ENCODE measurements around the gene PNKD.

PNKD gene

DNA sequence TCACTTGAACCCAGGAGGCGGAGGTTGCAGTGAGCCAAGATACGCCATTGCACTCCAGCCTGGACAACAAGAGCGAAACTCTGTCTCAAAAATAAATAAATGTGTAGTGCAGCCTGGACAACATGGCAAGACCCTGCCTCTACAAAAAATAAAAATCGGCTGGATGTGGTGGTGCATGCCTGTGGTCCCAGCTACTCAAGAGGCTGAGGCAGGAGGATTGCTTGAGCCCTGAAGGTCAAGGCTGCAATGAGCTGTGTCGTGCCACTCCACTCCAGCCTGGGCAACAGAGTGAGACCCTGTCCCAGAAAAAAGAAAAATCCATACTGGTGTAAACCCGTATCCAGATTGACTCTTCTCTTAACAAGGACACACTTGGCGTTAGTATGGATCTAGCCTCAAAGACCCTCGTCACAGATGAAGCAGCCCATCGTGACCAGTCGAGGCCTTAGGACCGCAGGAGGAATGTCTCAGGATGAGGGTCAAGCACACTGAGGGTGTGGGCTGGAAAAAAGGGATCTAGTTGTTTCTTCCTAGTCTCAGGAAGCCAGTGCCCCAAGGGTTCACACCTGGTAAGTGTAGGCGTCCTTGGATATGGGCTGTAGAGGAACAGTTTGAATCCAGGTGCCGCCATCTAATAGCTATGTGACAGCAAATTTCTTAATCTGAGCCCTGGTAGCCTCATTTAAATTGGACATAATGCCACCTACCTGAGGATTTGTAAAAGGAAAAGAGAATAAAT, 13.5 kb upstream of the PNKD start:
- Histone ChIP-seq H3K36me3 (ENCODE audit: control insufficient read depth, insufficient read depth, low read length) (peaks cover 27% of the 10 kb centered on the region), H3K27me3 (replicated peaks; ENCODE audit: control insufficient read depth, insufficient read depth, low read length) (no peaks in the 10 kb centered on the region), H3K4me3 (replicated peaks; ENCODE audit: low read depth, low read length) (no peak overlapping the region)
- no peak for DNase-seq (ENCODE audit: extremely low read depth, insufficient read length)
- TF ChIP-seq, protein P1, sequence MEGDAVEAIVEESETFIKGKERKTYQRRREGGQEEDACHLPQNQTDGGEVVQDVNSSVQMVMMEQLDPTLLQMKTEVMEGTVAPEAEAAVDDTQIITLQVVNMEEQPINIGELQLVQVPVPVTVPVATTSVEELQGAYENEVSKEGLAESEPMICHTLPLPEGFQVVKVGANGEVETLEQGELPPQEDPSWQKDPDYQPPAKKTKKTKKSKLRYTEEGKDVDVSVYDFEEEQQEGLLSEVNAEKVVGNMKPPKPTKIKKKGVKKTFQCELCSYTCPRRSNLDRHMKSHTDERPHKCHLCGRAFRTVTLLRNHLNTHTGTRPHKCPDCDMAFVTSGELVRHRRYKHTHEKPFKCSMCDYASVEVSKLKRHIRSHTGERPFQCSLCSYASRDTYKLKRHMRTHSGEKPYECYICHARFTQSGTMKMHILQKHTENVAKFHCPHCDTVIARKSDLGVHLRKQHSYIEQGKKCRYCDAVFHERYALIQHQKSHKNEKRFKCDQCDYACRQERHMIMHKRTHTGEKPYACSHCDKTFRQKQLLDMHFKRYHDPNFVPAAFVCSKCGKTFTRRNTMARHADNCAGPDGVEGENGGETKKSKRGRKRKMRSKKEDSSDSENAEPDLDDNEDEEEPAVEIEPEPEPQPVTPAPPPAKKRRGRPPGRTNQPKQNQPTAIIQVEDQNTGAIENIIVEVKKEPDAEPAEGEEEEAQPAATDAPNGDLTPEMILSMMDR (IDR thresholded peaks at IDR 0.05; ENCODE audit: insufficient read depth, low read length, poor library complexity, severe bottlenecking): no peak

DNA sequence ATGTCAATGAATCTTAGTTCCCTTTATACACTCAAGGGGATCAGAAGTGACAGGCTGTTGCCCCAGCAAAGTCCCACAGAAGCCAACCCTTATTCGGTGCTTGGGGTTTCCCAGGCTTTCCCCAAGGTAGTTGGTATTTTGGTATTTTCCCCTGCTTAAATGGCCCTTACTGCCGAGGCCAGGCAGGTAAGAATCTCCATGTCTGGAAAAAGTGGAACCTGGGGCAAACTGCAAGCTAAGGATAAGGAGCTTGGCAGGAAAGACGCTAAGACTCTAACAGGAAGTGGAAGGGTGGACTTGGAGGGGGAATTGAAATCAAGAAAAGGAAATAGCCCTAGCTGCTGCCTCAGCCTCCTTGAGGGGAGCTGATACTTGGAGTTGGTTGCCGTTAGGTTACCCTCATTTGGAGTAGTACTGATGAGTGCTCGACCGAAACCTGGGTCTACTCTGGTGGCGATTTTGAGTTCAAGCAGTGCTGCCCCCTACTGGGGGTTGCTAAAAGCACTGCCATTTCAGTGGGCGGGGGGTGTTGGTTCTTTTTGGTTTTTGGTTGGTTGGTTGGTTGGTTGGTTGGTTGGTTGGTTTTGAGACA, 12.8 kb upstream of the PNKD start:
- Histone ChIP-seq H3K27me3 (replicated peaks; ENCODE audit: control insufficient read depth, insufficient read depth, low read length) (no peaks in the 10 kb centered on the region), H3K36me3 (ENCODE audit: control insufficient read depth, insufficient read depth, low read length) (peaks cover 22% of the 10 kb centered on the region), H3K4me3 (replicated peaks; ENCODE audit: low read depth, low read length) (no peak overlapping the region)
- DNase-seq (ENCODE audit: extremely low read depth, insufficient read length): peak; percentile 54
- TF ChIP-seq, protein P1 (IDR thresholded peaks at IDR 0.05; ENCODE audit: insufficient read depth, low read length, poor library complexity, severe bottlenecking): peak; percentile 76

DNA sequence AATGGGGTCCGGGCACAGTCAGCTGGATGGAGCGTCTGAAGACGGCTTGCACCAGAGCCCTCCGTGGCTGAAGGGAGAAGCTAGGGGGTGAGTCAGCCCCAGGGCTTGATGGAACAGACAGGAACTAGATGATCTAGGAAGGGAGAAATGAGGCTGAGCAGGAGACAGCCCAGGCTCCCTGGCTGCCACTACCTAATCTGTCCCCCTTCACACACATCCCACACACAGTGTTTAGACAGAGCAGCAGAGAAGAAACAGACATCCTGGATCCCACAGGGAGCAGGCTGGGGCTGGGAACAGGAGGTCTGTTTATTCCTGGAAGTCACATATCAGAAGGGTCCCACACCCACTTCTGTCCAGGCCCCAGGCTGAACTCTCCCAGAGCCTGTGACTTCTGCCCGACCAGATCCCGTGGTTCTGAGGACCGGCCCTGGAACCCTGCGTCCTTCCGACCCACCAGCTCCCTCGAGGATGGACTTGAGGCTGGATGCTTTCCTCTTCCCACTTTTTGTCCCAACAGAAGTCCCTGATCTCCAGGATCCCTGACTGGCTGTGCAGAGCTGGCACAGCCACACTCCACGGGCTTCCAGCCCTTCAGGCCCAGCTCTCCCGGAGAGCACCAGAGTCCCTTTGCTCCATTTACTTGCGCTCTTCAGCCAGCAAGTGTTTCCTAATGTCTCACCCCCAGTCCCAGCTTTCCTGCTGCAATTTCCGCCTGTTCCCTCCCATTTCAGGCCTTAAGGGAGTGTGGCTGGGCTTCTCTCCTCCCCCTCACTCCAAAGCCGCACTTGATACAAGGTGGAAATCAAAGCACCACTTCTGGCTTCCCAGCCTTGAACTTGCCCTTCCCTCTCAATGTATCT, 11.0 kb upstream of the PNKD start:
- Histone ChIP-seq H3K4me3 (replicated peaks; ENCODE audit: low read depth, low read length) (no peak overlapping the region), H3K27me3 (replicated peaks; ENCODE audit: control insufficient read depth, insufficient read depth, low read length) (no peaks in the 10 kb centered on the region), H3K36me3 (ENCODE audit: control insufficient read depth, insufficient read depth, low read length) (peaks cover 21% of the 10 kb centered on the region)
- DNase-seq (ENCODE audit: extremely low read depth, insufficient read length): no peak
- TF ChIP-seq, protein P1 (IDR thresholded peaks at IDR 0.05; ENCODE audit: insufficient read depth, low read length, poor library complexity, severe bottlenecking): no peak

DNA sequence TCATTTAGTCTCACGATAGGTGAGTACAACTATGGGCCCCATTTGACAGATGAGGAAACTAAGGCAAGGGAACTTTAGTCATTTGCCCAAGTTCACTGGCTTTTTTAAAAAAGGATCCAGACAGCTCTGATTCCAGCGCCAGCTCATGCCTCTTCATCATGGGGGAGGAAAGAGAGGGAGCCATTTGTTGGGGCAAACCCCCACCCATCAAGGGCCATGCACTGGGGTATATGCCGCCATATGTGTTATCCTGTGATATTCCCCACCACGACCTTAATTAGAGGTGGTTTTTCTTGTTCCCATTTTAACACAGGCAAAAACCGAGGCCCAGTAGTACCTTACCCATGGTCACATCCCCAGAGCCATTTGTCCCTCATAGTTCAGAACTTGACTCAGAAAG, 10.2 kb upstream of the PNKD start:
- DNase-seq (ENCODE audit: extremely low read depth, insufficient read length): no peak
- H3K4me3 ChIP-seq (replicated peaks; ENCODE audit: low read depth, low read length): no peak overlapping the region
- TF ChIP-seq, protein P1 (IDR thresholded peaks at IDR 0.05; ENCODE audit: insufficient read depth, low read length, poor library complexity, severe bottlenecking): no peak
- peaks cover 23% of the 10 kb centered on the region for H3K36me3 ChIP-seq (ENCODE audit: control insufficient read depth, insufficient read depth, low read length)
- no peaks in the 10 kb centered on the region for H3K27me3 ChIP-seq (replicated peaks; ENCODE audit: control insufficient read depth, insufficient read depth, low read length)

DNA sequence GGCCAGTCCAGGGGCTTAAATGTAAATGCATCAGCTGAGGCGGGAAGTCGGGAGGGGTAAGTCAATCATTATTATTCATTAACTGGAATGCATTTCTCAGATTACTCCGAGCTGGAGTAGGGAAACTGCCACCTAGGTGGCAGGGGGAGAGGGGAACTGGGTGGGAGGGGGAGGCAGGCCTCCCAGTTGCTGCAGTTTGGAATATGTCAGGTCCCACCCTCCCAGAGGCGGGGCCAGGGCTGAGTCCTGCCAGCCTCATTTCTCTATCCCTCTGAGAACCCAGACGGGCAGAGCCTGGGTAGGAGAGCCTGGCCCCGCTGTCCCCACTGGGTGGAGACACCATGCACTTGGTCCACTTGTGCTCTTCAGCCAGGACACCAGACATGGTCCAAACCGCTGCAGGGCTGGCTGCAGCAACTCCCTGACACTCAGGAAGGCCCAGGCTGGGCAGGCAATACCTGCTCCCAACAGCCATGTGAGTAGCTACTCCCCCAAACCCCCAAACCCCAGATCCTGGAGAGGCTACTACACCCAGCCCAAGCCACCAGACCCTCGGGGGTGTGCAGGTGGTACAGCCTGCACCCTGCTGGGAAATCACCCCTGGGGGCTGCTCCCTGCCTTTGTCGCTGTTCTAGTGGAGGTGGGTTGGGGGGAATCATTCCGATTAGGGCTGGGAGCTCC, 9.4 kb upstream of the PNKD start, which contains the start of gene GPBAR1:
GPBAR1 (plus strand) TSS at position 274 of the 681 bp plus-strand sequence. CDS start 1,710 bp downstream, outside the sequence.
- no peak for DNase-seq (ENCODE audit: extremely low read depth, insufficient read length)
- H3K4me3 ChIP-seq (replicated peaks; ENCODE audit: low read depth, low read length): no peak within 1 kb of the TSS
- H3K36me3 ChIP-seq (ENCODE audit: control insufficient read depth, insufficient read depth, low read length): peaks cover 26% of the 10 kb centered on the region
- TF ChIP-seq, protein P1 (IDR thresholded peaks at IDR 0.05; ENCODE audit: insufficient read depth, low read length, poor library complexity, severe bottlenecking): no peak
- H3K27me3 ChIP-seq (replicated peaks; ENCODE audit: control insufficient read depth, insufficient read depth, low read length): no peaks in the 10 kb centered on the region

All from GM06990 (cell line).